IMR-90 (cell line): ENCODE results near the gene NBEA. TPM values are rescaled to one million over a fixed set of nuclear protein-coding genes. Genes with fewer than 3 reads are reported as not detected.

Experiments
- ATAC-seq: fragments of 200-7000 bp; cut with Tn5 transposase; 2 replicates; pipeline ENCODE4 v1.9.1; 2020; ENCODE audit warnings: low read depth, mild to moderate bottlenecking, moderate library complexity
- BruUV-seq: library from RNA; stranded (reverse); fragments of 400-500 nt; replicated peaks from 2 replicates; lab custom pipeline; 2021; lab: Mats Ljungman, UMichigan
- CTCF ChIA-PET: fragments of 300-600 bp; formaldehyde crosslinking; extraction: SDS; loops from one replicate; lab custom pipeline; 2021; ENCODE audit warnings: antibody characterized with exemption; lab: Yijun Ruan, JAX
- POLR2A ChIA-PET: fragments of 300-600 bp; sonication (Branson Sonifier 250); formaldehyde crosslinking; loops from one replicate; lab custom pipeline; 2022; ENCODE audit warnings: antibody characterized with exemption; ENCODE audit not compliant: unreplicated experiment; lab: Charles Lee
- DNase-seq: peaks from one replicate; pipeline ENCODE4 v3.0.0; 2013
- H2AFZ ChIP-seq: replicated peaks from 2 replicates; pipeline ENCODE3; 2013; ENCODE audit warnings: low read length, mild to moderate bottlenecking; ENCODE audit not compliant: poor library complexity
- H2AK5ac ChIP-seq: 2 replicates; pipeline ENCODE4 v1.6.1; 2013; ENCODE audit warnings: low read depth, low read length, inconsistent platforms
- H2AK9ac ChIP-seq: replicated peaks from 2 replicates; pipeline ENCODE3; 2013; ENCODE audit warnings: mild to moderate bottlenecking, low read depth, low read length, moderate library complexity; ENCODE audit not compliant: poor library complexity
- H2BK120ac ChIP-seq: 2 replicates; pipeline ENCODE4 v1.6.1; 2013; ENCODE audit warnings: low read depth, low read length, inconsistent platforms
- H2BK15ac ChIP-seq: 3 replicates; pipeline ENCODE4 v1.6.1; 2013; ENCODE audit warnings: low read depth, low read length, inconsistent platforms
- H2BK20ac ChIP-seq: 2 replicates; pipeline ENCODE4 v1.6.1; 2013; ENCODE audit warnings: low read depth, mild to moderate bottlenecking, inconsistent platforms, low read length, moderate library complexity
- H2BK5ac ChIP-seq: 2 replicates; pipeline ENCODE4 v1.6.1; 2013; ENCODE audit warnings: mild to moderate bottlenecking, low read depth, low read length, inconsistent platforms; ENCODE audit not compliant: poor library complexity, severe bottlenecking
- H3K14ac ChIP-seq: replicated peaks from 2 replicates; pipeline ENCODE4 v1.6.1; 2013; ENCODE audit warnings: low read depth, low read length, inconsistent platforms
- H3K18ac ChIP-seq: 2 replicates; pipeline ENCODE4 v1.6.1; 2013; ENCODE audit warnings: low read depth, low read length, control low read depth
- H3K23ac ChIP-seq: 2 replicates; pipeline ENCODE4 v1.6.1; 2013; ENCODE audit warnings: low read depth, low read length, inconsistent platforms
- H3K27ac ChIP-seq: 2 replicates; pipeline ENCODE4 v1.5.1; 2013; ENCODE audit warnings: mild to moderate bottlenecking, control low read depth, low read length; ENCODE audit not compliant: insufficient read depth
- H3K27me3 ChIP-seq: 2 replicates; pipeline ENCODE4 v1.6.1; 2013; ENCODE audit warnings: low read length; ENCODE audit not compliant: control insufficient read depth, insufficient read depth
- H3K36me3 ChIP-seq: 2 replicates; pipeline ENCODE4 v1.6.1; 2013; ENCODE audit warnings: low read length, mixed read lengths; ENCODE audit not compliant: control insufficient read depth, insufficient read depth
- H3K4ac ChIP-seq: 2 replicates; pipeline ENCODE4 v1.6.1; 2013; ENCODE audit warnings: low read depth, low read length, inconsistent platforms
- H3K4me1 ChIP-seq: 2 replicates; pipeline ENCODE4 v1.6.1; 2013; ENCODE audit warnings: low read length, mixed read lengths; ENCODE audit not compliant: control insufficient read depth, insufficient read depth
- H3K4me2 ChIP-seq: 2 replicates; pipeline ENCODE4 v1.6.1; 2013; ENCODE audit warnings: low read depth, mild to moderate bottlenecking, control low read depth, low read length, moderate library complexity
- H3K4me3 ChIP-seq: 2 replicates; pipeline ENCODE4 v1.5.1; 2013; ENCODE audit warnings: low read depth, mild to moderate bottlenecking, control low read depth, low read length, moderate library complexity; ENCODE audit not compliant: insufficient read depth
- H3K56ac ChIP-seq: 2 replicates; pipeline ENCODE4 v1.6.1; 2013; ENCODE audit warnings: low read length, inconsistent platforms; ENCODE audit not compliant: insufficient read depth; ENCODE audit errors: extremely low read depth
- H3K79me1 ChIP-seq, 2 experiments: 2 replicates each; pipeline ENCODE4 v1.6.1; 2013; ENCODE audit warnings: low read length in 2 of 2, inconsistent platforms in 1 of 2, low read depth in 1 of 2
- H3K9ac ChIP-seq: 2 replicates; pipeline ENCODE4 v1.6.1; 2013; ENCODE audit warnings: low read depth, low read length, control low read depth
- H3K9me1 ChIP-seq: 2 replicates; pipeline ENCODE4 v1.6.1; 2013; ENCODE audit warnings: low read length, inconsistent platforms; ENCODE audit not compliant: insufficient read depth
- H3K9me3 ChIP-seq: 2 replicates; pipeline ENCODE4 v1.6.1; 2013; ENCODE audit warnings: low read length; ENCODE audit not compliant: control insufficient read depth, insufficient read depth
- H4K20me1 ChIP-seq: 2 replicates; pipeline ENCODE4 v1.6.1; 2013; ENCODE audit warnings: low read length, inconsistent platforms; ENCODE audit not compliant: insufficient read depth
- H4K5ac ChIP-seq: 2 replicates; pipeline ENCODE4 v1.6.1; 2013; ENCODE audit warnings: mild to moderate bottlenecking, low read depth, low read length, control low read depth
- H4K8ac ChIP-seq, 2 experiments: 2 replicates each; pipeline ENCODE4 v1.6.1; 2013; ENCODE audit warnings: low read depth in 2 of 2, low read length in 2 of 2, control low read depth in 1 of 2, inconsistent platforms in 1 of 2
- H4K91ac ChIP-seq: 2 replicates; pipeline ENCODE4 v1.6.1; 2013; ENCODE audit warnings: low read depth, low read length, inconsistent platforms; ENCODE audit not compliant: insufficient read depth
- BHLHE40 ChIP-seq: fragments of 150-350 bp; IDR thresholded peaks from 2 replicates; pipeline ENCODE4 v1.6.1; 2016; ENCODE audit warnings: mild to moderate bottlenecking, low read depth, low read length
- FOS ChIP-seq: fragments of 150-350 bp; IDR thresholded peaks from 2 replicates; pipeline ENCODE4 v1.6.1; 2016; ENCODE audit warnings: low read depth, low read length
- NFE2L2 ChIP-seq: fragments of 150-350 bp; IDR thresholded peaks from 2 replicates; pipeline ENCODE4 v1.6.1; 2016; ENCODE audit warnings: low read depth, mild to moderate bottlenecking, low read length
- POLR2A ChIP-seq: IDR thresholded peaks from 2 replicates; pipeline ENCODE4 v1.6.1; 2012; ENCODE audit warnings: mild to moderate bottlenecking, low read depth, low read length
- RAD21 ChIP-seq: IDR thresholded peaks from 2 replicates; pipeline ENCODE4 v1.6.1; 2012; ENCODE audit warnings: low read length, improper control_type of control experiment
- RCOR1 ChIP-seq: IDR thresholded peaks from 2 replicates; pipeline ENCODE4 v1.6.1; 2012; ENCODE audit warnings: mild to moderate bottlenecking, low read length, improper control_type of control experiment; ENCODE audit not compliant: insufficient replicate concordance
- dilution Hi-C: fragments of 300-500 bp; cut with HindIII; formaldehyde crosslinking; loops from one replicate; pipeline ENCODE4 v1.14.3; 2018; ENCODE audit warnings: low sequenced_read_pairs; ENCODE audit not compliant: unreplicated experiment
- in situ Hi-C: fragments of 300-500 bp; cut with MboI; formaldehyde crosslinking; loops from 3 replicates; pipeline ENCODE4 v1.14.3; 2019; ENCODE audit warnings: low sequenced_read_pairs, inconsistent platforms, mixed read lengths
- intact Hi-C: fragments of 100-400 bp; cut with micrococcal nuclease; formaldehyde crosslinking; loops from 2 replicates; pipeline ENCODE4 v1.10.0; 2022
- polyA plus RNA-seq, 3 experiments: library from polyadenylated mRNA; depleted of rRNA; stranded (reverse); fragments of >200 nt; gene quantifications; 2 replicates each; pipeline ENCODE4 v1.2.3, GENCODE V29; 2012; ENCODE audit warnings: low replicate concordance in 1 of 3
- total RNA-seq: library from RNA; depleted of rRNA; stranded (reverse); fragments of >200 nt; gene quantifications from 2 replicates; pipeline ENCODE4 v1.2.3, GENCODE V29; 2012

Gene NBEA
- total and polyA plus RNA-seq, 2 of the 4 experiments (the other 2 are of a cell fraction), result 0.82 to 2.2 TPM

DNA sequence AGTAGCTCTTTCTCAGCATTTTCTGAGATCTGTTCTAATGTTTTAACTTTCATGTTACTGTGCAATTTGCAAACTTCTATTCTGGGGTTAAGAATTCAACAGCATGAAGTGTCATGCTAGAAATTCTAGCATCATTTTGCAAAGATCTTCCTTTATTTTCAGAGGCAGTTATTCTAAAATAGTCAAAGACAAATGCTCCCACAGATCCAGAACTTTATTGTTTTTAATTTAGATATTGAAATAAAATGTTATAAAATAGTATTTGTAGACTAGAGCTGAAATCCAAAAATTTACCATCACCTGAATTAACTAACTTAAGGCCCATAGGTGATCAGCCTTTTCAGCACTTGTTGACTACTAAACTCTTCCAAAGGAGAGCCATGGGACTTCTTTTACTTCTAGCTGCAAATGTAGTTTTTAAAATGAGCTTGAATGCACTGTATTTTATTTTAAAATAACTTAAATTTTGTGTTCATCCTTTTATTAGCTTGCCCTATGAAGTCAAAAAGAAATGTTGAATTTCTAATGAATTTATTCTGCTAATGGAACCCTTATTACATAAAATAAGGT, 531.2 kb downstream of the NBEA start:
- Histone ChIP-seq H3K9me3 (peaks cover 6% of the 10 kb centered on the region; the same call in 1 of the 2 replicates), H4K5ac (no peak overlapping the region), H2AK9ac (no peak overlapping the region), H3K9me1 (no peaks in the 10 kb centered on the region), H3K14ac (no peak overlapping the region), H2BK120ac (no peak overlapping the region), H3K4me3 (no peak overlapping the region), H2AK5ac (no peak overlapping the region), H3K27ac (no peak overlapping the region), H3K27me3 (peaks cover 56% of the 10 kb centered on the region), H2AFZ (no peak overlapping the region), H3K9ac (no peak overlapping the region), H4K8ac (no peak overlapping the region), H3K4me2 (no peak overlapping the region), H2BK15ac (no peak overlapping the region), H3K4me1 (no peaks in the 10 kb centered on the region), H4K91ac (no peak overlapping the region), H2BK20ac (no peak overlapping the region), H3K36me3 (no peaks in the 10 kb centered on the region), H3K79me1 (no peaks in the 10 kb centered on the region), H3K4ac (no peak overlapping the region), H3K23ac (no peak overlapping the region), H4K20me1 (no peaks in the 10 kb centered on the region), H2BK5ac (no peak overlapping the region), H3K56ac (no peak overlapping the region), H3K18ac (no peak overlapping the region)
- BruUV-seq, result no TSS peak
- no peak for DNase-seq
- POLR2A ChIA-PET, result no interaction called here
- no peak for TF ChIP-seq FOS
- TF ChIP-seq RCOR1, result no peak
- TF ChIP-seq NFE2L2, result no peak
- no peak for TF ChIP-seq BHLHE40
- TF ChIP-seq POLR2A, result no peak
- no peak for TF ChIP-seq RAD21
- intact Hi-C loops (loop anchor here (10.0 kb wide), 2 partner anchors 252 to 482 kb away; no protein-coding TSS in a partner anchor), dilution Hi-C loops (no loop called here), in situ Hi-C loops (no loop called here)
- CTCF ChIA-PET, result no interaction called here
- no peak for ATAC-seq
